ENCODE results near the gene ZMIZ2.
"Not testable (repeated sequence)": the region's sequence is repeated elsewhere in the genome, so short reads cannot be mapped to it uniquely, and the experiment has no call there.

The ZMIZ2 gene

DNA sequence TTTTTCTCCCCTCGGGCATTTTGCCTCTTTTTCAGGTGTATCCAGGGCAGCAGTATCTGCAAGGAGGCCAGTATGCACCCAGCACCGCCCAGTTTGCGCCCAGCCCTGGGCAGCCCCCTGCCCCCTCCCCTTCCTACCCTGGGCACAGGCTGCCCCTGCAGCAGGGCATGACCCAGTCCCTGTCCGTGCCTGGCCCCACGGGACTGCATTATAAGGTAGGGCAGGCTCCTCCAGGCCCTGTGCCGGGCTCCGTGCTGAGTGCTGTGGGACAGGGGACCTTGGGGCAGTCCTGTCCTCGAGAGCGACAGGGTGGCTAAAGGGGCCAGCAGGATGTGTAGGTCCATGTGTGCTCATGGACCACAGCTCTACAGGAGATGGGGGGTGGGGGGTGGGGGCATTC, 10.6 kb downstream of the ZMIZ2 start:
- no peak for DNase-seq

DNA sequence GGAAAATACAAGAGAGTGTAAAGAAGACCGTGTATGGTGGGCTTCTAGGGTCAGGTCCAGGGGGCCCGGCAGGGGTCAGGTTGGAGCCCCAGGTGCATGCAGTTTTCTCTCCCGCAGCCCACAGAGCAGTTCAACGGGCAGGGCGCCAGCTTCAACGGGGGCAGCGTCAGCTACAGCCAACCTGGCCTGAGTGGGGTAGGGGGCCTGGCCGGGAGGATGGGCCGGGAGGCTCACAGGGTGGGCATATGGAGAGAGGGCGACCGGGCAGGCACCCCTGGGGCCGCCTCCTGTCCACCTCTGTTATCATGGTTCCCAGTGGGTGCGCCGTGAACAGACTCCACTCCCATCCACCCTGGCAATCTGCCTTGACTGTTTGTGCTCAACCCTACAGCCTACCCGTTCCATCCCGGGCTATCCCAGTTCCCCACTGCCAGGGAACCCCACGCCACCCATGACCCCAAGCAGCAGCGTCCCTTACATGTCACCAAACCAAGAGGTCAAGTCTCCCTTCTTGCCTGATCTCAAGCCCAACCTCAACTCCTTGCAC, 11.5 kb downstream of the ZMIZ2 start:
- DNase-seq, result no peak

DNA sequence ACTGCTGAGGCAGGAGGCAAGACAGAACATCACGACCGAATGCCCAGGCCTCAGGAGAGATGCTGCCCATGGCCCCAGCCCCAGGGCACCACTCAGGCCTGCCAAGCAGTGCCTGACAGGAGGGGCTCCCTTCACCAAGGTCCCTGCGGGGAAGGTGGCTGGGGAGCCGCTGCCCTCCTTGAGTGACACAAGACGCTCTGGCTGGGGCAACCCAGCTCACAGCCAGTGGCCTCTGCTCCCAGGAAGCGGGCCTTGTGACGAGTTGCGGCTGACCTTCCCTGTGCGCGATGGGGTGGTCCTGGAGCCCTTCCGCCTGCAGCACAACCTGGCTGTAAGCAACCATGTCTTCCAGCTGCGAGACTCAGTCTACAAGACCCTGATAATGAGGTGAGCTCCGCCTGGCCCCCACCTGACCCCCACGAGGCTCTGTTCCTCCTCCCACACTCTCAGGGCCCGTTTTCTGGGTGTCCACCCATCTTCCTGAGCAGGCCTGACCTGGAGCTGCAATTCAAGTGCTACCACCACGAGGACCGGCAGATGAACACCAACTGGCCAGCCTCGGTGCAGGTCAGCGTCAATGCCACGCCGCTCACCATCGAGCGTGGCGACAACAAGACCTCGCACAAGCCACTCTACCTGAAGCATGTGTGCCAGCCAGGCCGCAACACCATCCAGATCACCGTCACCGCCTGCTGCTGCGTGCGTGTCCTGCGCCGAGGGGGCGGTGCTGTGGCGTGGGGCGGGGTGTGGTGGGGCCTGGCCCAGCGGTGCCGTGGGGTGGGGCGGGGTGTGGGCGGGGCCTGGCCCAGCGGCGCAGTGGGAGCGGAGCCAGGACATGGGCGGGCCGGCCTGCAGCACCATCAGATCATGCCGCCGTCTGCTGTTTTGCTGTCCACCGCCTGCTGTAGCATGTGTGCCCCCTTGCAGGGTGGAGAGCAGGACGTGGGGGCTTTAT, 12.8 kb downstream of the ZMIZ2 start:
- no peak for DNase-seq

DNA sequence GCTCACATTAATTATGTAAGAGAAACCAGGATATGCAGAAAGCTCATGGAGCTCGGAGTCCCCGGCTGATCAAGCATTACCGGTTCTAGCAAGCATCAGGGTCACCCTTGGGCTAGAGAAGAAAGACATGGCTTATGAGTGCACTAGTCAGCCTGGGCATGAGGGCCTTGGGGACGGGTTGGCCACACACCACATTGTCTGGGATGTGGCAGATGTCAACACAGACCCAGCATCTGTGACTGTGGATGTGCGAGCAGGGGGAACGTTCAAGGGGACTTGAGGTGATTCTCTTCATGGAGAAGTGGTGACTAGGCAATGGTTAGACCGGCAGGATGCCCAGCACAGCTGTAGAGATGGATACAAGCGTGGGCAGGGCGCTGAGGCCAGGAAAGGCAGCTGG, 13.7 kb downstream of the ZMIZ2 start:
- no peak for DNase-seq

DNA sequence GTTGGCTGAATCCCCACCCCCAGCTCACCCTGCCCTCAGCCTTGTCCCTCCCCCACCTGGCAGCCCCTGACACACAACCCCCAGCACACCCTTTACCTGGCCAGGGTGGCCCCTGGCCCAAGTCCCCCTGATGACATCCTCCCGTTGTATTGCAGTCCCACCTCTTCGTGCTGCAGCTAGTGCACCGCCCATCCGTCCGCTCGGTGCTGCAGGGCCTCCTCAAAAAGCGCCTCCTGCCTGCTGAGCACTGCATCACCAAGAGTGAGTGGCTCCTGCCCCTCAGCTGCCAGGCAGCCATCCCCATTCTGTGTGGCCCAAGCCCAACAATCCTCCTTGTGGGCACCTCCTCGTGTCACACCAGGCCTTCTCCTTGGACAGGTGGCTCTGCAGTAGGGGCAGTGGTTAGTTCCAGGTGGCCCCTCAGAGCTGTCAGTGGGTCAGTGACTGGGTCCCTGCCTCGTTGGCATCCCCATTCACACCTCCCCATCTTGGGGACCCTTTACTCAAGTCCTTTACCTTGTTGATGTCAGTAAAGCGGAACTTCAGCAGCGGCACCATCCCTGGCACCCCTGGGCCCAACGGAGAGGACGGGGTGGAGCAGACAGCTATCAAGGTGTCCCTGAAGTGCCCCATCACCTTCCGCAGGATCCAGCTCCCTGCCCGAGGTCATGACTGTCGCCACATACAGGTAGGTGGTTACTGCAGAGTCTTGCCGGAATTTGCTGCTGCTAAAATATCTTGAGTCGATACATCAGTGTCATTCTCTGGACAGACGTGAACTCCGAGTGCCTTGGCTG, 14.3 kb downstream of the ZMIZ2 start:
- DNase-seq, result no peak

DNA sequence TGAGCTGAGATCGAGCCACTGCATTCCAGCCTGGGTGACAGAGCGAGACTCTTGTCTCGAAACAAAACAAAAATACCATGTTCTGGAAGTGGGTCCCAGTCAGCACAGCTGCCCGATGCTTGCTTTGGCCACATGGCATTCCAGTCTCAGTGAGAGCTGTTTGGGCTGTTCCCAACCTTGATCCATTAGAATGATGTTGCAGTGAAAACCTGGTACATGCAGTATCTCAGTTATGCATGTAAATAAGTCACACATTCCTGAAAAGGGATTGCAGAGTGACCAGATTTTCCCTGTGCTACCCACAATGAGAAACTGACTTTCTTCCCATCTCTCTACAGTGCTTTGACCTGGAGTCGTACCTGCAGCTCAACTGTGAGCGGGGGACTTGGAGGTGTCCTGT, 15.4 kb downstream of the ZMIZ2 start:
- DNase-seq, result no peak

DNA sequence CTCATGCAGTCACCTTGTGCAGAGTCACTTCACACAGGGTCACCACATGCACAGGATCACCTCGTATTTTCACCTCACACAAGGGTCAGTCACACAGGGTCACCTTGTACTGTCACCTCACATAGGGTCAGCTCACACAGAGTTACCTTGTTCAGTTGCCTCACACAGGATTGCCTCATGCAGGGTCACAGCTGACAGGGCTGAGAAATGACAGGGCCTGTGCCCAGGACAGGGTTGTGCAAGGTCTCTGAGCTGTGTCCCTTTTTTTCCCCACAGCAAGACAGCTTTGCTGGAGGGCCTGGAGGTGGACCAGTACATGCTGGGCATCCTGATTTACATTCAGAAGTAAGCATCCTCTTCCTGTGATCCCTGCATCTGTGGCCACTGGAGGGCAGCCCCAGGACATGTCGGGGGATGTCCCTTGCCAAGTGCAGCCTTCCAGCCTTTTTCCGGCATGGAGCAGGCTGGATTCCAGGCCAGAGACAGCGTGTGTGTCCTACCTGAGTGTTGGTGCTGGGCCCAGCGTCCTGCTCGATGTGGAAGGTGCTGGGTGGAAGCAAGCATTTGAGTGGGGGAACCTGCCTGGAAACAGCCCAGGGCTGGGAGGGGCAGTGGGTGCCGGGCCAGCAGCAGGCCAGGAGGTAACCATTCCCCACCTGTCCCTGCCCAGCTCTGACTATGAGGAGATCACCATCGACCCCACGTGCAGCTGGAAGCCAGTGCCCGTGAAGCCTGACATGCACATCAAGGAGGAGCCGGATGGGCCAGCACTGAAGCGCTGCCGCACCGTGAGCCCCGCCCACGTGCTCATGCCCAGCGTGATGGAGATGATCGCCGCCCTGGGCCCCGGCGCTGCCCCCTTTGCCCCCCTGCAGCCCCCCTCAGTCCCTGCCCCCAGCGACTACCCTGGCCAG, 16.3 kb downstream of the ZMIZ2 start:
- no peak for DNase-seq

DNA sequence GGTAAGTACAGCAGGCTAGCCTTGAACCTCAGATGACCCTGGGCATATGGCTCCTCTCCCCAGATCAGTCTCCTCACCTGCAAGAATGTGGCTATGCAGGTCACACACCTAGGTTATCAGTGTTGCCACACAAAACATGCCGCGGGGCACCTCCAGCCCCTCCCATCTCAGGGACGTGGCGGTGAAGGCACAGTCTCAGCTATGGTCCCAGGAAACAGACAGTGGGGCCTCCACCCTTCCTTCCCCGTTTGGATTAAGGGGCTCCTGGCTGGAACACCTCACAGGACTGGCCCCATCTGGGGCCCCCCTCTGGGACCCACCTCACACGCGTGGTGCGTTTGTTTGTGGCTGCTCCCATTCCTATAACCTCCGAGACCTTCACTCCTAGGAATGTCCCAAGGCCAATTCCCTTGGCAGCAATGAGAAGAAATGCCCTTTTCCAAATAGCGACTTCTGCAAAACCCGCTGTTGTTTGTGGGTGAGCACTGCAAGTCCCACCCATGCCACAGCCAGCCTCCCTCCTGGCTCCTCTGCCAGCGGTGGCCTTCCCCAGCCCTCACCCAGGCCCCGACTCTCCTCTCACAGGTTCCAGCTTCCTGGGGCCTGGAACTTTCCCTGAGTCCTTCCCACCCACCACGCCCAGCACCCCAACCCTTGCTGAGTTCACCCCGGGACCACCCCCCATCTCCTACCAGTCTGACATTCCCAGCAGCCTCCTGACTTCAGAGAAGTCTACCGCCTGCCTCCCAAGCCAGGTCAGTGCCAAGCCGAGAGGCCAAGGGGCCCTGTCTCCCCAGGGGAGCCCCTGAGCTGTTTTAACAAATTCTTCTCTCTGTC, 17.1 kb downstream of the ZMIZ2 start:
- DNase-seq, result no peak

DNA sequence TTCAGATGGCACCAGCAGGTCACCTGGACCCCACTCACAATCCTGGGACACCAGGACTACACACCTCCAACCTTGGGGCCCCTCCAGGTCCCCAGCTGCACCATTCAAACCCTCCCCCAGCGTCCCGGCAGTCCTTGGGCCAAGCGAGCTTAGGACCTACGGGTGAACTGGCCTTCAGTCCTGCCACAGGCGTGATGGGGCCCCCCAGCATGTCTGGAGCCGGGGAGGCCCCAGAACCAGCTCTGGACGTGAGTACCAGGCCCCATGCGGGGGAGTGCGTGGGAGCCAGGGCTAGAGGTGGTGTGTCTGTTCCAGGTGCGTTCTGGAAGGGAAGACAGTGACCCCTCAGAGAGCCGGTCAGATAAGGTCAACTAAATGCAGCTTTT, 17.8 kb downstream of the ZMIZ2 start:
- no peak for DNase-seq

DNA sequence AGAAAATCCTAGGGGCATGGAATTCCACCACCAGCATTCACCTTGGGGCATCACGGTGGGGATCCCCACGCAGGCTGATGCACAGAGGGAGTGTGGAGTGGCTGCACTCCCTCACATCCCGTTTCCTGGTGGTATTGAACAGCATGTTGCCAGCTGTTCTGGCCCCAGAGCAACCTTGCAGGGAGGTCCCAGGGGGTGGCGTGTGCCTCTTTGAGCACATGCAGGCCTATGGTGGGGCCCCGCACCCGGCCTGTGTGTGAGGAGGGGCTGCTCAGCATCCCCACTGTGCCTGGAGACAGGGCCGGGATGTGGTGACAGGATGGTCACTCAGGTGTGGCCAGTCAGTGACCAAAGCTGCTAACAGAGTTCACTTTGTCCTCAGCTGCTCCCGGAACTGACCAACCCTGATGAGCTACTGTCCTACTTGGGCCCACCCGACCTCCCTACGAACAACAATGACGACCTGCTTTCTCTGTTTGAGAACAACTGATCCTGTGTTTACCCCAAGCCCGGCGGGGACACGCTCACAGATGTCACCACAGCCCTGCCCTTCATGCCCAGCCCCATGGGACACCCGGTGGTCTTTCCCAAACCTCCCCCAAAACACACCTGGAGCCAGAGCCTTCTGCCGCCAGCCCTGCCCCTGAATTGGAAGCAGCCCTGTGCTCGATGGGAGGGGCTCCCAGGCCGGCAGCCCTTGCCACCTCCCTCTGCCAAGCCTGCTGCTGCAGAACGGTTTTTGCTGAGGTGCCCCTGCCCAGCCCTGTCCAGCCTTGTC, 18.7 kb downstream of the ZMIZ2 start:
- DNase-seq, result no peak

DNA sequence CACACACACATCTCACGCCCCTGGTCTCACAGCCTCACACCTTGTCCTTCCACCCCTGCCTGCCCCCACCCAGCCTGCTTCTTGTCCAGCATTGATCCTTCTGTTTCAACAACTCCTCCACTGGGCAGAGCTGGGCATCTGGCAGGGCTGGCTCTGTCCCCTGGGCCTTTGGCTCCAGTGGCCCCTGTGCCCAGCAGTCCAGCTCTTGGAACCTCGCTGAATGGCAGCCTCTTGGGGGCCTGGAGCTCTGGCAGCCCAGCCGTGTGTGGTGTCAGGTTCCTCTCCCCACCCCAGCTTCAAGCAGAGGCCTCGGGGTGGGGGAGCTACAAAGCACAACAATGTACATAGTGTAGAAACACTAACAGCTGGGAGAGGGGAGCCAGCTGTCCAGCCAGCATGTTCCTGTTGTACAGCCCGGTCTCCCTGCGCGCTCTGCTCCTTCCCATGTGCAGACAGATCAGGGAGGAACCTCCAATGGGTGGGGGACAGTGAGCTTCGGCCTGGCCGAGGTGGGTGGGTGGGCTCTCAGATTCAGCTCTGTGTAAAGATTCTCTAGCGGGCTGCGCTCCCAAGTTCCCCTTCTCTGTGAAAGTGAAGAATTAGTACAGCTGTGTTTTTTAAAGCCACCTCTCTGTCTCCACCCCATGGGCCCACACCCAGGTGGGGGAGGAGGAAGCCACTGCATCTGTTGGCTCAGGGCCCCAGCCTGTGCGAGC, 19.4 kb downstream of the ZMIZ2 start:
- no peak for DNase-seq

DNA sequence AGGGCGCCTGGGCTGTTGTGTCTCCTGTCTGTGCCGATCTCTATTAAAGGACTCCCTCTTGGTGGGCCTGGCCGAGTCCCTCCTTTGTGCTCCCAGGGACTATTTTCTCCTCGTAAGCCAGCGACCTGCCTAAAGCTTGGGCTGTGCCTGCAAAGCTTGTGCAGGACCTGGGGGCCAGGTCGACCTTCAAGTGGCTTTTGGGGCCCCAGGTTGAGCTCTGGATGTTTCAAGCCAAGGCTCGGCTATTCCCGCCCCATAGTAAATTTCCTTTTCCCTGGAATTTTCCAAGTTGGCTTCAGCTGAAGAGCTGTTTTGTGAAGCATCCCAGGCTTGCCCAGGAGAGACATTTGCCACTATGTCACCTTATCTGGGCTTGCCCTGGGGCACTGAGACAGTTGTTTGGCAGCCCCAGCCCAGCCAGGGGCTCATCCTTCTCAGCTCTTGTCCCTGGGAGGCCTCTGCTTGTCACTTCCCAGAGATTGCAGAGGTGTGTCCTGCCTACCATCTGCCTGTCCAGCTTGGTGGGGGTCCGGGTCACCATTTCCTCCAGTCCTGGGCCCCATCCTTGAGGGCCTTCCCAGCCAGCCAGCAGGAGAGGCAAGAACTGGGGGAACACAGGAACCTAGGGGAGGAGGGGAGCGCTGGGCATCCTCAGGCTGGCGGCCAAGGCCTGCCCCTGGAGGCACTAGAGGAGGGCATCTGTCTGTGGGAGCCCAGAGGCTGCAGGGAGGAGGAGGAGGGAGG, 20.2 kb downstream of the ZMIZ2 start:
- DNase-seq, result no peak

DNA sequence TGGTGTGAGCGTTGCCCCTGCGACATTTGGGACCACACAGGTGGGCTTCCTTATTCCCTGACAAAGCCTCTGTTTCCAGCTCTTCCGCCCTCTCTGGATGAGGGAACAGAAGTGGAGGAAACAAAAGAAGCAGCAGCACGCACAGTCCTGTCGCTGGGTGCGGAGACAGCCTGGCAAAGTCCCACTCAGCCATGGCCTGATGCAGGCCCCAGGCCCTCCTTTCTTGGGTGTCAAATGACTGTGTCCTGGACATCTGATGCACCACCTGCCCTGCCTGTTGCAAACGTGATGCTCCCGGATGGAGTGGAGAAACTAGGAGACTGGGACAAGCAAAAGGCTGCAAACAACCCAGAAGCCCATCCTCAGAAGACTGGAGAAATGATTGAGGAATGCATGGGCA, 20.7 kb downstream of the ZMIZ2 start:
- DNase-seq, result no peak

DNA sequence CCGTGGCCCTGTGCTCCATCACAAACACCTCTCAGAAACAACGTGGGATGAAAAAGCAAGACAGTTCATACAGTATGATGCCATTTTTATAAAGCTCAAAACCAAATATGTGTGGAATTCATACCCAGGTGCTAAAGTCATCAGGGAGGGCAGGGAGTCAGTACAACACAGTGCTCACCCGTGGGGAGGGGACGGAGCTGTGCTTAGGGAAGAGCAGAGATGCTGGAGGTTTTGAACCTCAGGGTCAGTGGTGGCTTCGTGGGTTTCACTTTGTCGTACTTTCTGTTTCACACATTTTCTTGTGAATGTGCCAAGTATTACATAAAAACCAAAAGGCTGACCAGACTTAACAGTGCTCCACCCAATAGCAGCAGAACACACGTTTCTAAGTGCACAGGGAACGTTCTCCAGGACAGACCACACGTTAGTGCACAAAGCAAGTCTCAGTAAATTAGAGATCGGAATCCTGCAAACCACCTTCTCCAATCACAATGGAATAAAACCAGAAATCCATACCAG, 21.2 kb downstream of the ZMIZ2 start:
- no peak for DNase-seq

DNA sequence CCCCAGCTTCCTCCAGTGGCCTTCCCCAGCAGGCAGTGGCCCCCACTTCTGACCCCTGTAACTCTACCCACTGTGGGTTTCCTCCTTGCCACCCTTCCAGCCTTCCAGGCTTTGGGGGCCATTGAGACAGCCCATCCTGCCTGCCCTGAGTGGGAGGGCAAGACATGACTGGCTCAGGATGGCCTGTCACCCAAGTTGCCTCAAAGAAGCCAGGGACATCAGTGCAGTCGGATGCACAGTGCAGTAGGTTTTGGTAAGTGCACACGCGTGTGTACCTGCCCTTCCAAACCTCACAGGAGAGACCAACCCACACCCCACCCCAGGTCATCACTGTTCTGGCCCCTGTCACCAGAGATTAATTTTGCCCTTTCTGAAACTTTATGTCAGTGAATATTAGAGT, 22.7 kb downstream of the ZMIZ2 start:
- no peak for DNase-seq

DNA sequence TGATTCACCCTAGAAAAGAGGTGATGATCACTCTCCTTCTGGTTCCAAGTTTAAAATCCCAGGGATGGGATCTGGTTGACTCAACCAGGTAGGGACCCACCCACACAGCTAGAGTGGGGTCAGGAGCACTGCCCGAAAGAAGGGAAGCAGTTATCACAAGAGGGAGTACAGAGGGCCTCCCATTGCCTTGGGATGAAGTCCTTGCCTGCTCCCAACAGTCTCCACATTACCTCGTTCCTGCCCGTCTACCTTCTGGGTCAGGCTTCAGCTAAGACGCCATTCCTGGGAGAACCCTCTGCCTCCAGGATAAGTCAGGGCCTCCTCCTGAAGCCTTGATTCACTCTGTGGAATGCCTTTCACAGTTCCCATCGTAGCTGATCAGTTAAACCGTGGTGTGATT, 23.8 kb downstream of the ZMIZ2 start:
- DNase-seq, result no peak

DNA sequence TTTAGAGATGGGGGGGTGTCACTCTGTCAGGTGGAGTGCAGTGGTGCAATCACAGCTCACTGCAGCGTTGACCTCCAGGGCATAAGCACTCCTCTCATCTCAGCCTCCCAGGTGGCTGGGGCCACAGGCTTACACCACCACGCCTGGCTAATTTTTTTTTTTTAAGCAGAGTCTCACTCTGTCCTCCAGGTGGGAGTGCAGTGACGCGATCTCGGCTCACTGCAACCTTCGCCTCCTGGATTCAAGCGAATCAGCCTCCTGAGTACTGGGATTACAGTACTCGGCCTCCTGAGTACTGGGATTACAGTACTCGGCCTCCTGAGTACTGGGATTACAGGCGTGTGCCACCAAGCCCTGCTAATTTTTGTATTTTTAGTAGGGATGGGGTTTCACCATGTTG, 24.2 kb downstream of the ZMIZ2 start:
- DNase-seq, result no peak

DNA sequence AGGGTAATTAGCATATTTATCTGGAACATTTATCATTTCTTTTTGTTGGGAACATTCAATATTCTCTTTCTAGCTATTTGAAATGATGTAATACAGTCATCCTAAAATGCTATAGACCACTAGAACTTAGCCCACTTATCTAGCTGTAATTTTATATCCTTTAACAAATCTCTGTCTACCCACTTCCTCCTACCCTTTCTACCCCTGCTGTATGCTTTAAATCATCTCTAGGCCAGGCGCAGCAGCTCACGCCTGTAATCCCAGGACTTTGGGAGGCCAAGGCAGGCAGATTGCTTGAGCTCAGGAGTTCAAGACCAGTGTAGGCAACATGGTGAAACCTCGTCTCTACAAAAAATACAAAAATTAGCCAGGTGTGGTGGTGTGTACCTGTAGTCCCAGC, 25.8 kb downstream of the ZMIZ2 start:
- not testable (repeated sequence) for DNase-seq

DNA sequence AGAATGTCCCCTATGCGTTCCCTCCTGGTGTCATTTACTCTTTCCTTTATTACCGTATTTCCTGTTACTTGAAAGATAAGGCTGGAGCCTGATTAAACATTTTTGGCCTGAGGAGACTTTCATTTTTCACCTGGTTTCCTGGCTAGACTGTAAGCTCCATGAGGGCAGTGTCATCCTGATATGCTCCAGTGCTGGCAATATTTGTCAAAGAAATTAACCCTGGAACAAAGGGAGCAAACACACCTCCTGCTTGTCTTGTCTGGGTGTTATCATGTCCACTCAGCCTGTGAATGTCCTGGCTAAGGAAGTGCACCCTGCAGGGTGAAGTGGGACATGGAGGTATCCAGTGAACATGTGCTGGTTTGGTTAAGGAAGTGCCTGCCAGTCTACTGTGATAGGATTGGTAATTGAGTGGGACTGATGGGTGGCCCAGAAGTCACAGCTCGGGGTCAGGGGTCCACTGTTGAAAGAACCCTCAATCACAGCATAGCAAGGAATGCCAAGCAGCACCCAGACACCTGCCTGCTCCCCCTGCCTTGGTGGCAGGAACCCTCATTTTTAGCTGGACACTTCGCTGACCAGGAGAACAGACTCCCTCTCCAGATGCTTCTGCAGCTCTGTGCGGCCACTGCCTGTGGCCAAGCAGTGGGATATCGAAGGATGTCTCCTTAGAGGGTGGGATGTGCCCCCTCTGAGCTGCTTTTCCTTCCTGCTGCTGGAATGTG, 26.9 kb downstream of the ZMIZ2 start:
- DNase-seq, result no peak
